Measurements from ENCODE around the gene RBM4.

Gene RBM4

DNA sequence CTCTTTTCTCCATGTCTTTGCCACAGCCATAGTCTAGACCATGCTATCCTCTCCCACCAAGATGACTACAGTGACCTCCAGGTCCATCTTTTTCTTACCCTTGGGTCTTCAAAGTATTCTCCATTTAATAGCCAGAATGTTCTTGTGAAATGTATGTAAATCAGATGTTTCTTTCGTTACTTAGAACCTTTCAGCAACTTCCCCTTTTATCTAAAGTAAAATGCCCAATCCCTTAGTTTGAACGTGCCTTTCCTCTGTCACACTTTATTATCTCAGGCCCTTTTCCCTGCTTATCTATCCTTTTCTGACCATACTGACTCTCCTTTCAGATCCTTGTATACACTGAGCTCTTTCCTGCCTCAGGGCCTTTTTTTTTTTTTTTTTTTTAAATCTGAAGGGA lies 21.3 kb downstream of the RBM4 start:
- DNase-seq: no peak

DNA sequence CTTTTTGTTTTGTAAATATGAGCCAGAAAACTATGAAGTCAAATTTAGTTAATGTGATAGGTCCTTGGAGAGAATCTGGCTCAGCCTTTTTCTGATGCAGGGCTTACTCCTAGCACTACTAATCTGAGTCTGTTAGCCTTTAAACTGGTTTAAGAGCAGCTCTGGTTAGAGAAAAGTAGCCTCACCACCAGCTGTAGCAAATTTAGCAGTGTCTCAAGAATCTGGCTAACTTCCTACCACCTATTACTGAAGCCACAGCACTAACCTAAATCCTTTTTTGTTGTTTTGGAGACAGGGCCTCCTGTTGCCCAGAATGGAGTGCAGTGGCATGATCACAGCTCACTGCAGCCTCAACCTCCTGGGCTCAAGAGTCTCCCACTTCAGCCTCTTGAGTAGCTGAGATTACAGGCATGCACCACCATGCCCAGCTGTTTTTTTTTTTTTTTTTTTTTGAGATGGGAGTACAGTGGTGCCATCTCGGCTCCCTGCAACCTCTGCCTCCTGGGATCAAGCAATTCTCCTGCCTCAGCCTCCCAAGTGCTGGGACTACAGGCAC lies 25.3 kb downstream of the RBM4 start:
- peak; percentile 36 for DNase-seq

DNA sequence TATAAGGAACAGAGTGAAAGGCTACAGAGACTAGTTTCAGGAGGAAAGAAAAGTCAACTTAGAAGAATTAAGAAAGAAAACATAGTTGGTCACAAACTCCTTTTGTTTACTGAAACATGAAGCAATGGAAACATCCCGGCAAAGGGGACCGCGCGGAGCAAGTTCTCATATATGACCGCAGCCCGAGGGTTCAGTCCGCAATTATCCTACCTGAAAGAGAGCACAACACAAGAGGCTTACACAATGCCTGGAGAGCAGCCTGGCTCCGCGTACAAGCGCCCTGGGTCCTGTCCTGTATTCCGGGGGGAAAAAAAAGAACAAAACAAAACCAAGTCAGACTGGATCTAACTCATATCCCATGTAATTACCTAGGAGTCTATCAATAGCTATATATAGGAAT lies 26.9 kb downstream of the RBM4 start:
- DNase-seq: no peak

DNA sequence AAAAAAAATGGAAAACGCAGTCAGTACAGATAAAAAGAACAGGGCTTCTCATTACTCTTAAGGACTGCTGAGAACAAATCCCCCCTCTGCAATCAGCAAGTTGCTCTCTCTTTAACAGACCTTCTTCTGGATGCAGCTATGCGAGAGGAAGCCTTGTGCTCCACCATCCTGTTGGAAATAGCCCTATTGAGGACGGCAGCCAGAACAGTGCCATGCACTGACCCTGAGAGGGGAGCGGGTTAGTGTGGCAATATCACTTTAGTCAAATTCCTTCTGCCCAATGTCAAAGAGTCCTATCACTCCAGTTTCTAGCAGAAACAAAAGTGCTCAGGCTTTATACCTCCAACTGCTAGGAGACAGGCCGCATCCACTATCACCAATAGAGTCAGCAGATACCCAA lies 32.3 kb downstream of the RBM4 start:
- no peak for DNase-seq

DNA sequence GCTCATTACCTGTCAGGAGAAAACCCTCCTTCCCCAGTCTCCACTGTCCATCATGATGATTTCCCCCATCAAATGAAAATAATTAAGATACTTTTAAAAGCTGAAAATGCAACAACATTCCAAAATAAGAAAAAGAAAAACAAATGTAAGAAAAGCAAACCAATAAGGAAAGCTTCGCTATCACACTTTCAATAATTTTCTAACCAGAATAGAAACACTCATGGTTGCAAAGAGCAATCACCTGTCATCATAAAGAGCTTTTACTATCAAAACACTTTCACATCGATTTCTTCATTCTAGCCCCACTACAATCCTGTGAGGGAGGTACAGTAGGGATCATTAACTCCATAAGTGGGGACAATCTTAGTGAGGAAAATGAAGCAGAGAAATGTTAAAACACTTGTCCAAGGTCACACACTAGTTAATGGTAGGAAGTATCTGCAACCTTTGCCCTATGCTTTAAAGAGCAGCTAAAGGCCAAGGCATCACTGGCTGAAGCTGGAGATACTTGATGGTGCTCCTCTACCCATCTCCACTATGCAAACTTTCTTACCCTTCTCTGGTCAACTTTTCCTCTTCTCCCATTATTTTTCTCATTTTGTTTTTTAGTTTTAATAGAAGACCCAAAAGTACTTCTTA lies 36.6 kb downstream of the RBM4 start:
- no peak for DNase-seq

DNA sequence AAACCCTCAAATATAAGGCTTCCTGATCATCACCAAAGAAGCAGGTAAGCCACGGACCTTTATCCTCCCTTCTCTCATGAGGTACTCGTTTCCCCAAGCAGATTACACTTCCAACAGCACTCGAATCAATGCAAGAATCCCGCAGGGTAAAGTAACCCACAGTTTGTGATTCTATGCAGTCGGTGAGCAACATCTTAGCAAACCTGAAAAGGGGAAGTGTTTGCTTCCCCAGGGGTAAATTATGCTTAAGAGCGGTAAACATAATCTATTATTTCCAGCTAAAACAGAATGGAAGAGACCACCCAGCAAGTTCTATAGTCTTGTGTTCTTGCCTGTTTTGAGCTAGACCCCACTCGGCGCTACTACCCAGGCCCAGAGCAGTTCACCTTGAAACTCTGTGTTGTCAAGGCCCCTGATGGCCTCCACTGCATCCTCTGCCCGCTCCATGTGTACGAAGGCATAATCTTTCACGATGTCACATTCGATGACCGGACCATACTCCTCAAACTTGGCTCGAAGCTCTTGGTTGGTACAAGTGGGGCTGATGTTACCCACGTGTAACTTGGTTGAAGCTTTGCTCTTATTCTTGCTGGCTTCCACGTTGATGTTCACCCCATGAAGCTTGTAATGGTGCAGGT lies 37.9 kb downstream of the RBM4 start:
- DNase-seq: no peak

DNA sequence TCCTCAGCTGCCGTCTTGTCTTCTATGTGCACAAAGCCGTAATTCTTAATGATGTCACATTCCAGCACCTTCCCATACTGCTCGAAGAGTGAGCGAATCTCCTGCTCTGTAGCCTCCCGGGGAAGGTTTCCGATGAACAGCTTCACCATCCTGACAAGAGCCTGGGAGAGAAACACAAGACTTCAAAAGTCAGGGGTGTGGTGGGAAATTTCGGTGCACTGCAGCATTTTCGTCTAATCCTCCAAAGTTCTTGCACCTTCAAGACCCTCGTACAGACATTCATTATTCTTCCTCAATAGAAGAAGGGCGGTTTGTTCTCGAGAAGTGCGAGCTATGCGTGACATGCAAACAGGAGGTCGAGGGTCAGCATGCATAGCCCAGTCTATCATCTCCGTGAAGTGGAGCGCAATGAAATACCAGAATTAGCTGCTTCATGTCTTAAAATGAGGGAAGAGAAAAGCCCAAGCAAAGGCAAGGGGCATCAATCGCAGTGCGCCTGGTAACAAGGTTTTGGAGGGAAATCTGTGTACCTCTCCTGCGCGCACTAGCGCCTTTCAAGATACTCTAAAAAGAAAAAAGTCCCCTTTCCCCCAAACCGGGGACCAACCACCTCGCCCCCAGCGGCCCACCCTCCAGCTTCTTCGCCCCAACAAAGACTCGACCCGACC lies 38.6 kb downstream of the RBM4 start:
- no peak for DNase-seq

DNA sequence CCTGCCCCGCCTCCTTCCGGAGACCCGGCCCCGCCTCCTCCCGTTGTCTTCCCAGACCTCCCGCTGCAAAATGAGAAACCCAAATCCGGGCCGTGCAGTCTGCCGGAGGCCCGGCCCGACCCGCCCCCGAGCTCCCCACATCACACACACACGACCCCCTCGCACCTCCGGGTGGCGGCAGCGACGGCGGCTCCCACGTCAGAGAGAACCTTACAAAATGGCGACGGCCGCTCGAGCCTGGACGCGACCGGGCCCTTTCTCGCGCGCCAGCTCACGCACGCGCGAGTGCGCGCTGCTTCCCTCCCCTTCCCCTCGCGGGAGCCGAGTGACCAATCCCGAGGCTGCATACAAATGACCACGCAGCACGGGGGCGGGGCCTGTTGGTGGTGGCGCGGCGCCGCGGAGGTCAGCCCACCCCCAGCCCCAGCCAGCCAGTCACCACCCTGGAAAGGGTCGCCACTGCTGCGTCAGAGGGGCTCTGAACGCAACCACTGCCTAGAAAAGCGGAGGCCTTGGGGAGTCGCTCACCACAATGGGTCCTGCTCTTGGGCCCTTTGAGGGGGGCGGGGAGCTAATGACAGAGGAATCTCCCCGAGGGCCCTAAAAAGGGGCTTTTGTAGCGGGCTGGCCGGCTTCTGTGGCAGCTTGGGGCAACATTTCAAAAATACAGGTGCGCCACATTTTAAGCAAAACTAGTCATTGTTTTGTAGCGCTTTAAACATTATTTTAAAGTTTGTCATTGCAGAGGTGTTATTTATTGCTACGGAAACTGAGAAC lies 39.3 kb downstream of the RBM4 start, which contains the start of gene RBM4B:
Gene RBM4B, minus strand, starts transcription at position 289 of the 777 bp plus-strand sequence. CDS start 808 bp downstream, outside the sequence.
- DNase-seq: peak; percentile 97

DNA sequence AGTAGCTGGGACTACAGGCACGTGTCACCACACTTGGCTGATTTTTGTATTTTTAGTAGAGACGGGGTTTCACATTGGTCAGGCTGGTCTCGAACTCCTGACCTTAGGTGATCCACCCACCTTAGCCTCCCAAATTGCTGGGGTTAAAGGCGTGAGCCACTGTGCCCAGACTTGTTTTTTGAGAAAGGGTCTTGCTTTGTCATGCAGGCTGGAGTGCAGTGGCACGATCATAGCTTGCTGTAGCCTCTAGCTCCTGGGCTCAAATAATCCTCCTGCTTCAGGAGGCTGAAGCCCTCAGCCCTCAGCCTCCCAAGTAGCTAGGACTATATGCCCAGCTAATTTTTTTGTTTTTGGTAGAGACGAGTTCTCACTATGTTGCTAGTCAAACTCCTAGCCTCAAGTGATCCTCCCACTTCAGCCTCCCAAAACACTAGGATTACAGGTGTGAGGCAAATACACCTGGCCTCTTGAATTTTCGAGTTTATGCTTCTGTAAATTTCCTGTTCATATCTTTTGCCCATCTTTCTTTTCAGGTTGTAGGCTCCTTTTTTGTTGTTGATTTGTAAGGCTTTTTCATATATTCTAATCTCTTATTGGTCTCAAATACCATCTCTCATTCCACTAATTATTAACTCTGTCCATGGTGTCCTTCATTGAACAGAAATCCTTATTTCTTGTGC lies 42.6 kb downstream of the RBM4 start:
- no peak for DNase-seq

DNA sequence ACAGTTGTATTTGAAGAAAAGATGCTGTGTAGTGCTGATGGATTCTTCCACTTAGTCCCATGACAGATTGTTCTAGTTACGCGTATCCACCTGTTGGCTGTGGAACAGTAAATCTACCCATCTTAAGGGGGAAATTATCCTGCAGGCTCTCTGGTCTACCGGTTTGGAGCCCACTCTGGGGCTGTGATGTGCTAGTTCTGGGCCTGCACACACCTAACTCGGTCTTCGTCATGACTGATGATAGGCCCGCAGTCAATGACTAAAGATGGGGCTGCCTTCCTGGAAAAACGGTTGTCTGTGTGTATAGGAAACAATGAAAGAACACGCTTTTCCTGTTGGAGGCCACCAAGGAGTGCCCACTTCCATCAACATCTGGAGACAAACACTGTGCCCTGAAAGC lies 45.4 kb downstream of the RBM4 start:
- no peak for DNase-seq

DNA sequence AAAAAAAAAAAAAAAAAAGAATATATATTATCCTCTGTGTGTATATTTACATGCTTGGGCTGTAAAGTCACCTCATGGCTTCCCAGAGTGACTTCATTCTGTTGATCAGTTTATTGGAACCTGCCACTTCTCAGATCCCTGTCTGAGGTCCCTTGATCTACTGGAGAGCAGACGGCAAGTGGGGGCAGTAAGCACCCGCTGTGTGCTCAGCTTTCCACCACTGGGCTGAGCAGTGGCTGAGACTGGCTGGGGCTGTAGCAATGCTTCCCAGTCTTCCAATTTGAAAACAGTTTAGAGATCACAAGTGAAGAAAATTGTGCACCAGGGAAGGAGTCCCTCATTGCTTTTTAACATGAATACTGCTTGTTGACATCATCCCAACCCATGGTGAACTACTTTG lies 46.1 kb downstream of the RBM4 start:
- no peak for DNase-seq

DNA sequence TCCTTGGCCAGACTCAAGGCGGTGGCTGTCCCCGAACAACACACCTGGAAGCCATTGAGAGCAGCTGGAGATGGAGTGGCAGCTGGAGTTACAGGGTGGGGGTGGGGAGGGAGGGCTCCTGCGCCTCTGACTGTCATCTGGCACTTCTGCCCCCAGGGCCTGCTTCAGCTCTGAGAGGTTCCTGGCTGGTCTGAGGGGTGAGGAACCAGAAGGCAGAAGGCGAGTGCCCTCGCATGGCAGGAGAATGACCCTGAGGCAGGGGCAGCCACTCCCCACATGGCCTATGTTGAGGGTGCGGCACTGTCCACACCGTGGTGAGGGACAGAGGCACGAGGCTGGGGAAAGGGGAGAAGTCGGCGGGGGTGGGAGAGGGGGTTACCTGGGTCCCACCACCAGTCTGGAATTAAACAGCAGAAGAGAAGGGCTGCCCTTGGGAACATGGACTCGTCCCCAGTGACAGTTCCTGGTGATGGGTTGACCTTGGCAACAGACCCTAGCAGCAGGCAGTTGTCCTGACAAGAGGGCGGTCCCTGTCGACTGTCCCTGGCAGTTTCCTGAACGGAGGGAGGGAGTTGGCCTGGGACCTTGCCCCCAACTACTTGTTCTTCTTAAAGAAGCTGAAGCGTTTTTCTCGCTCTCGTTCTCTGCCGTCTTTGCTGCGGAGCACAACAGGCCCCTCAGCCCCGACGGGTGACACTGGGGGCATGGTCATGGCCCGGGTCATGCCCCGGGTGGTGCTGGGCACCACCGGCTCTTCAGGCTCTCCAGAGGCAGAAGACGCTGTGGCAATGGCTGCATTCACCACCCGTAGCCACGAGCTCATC lies 47.0 kb downstream of the RBM4 start:
- no peak for DNase-seq

DNA sequence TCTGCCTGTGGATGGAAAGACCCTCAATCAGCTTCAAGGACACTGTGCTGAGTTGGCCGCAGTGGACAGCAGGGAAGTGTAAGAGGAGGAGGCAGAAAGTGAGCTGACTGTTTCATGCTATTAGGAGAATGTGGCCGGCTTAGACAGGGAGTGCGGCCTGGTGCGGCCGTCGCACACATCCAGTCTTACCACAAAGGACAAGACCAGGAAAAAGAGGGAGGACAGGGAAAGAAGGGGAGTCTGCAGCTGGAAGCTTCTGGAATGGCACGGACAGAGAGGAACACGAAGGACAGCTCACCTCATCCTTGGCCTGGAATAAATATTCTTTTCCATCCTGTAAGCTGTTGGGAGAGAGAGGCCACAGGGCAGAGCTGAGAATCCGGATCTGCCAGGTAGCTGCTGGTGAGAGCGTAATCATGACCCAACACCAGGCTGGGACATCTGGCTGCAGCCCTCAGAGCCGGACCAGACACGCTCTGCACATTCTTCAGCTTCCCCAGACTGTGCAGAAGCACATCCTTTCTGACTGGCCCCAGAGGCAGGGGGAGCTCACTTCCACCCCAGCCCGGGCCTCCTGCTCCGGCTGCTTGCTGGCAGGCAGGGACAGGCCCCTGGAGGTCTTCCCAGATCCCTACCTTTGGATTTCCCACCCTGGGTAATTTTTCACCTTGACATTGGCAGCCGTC lies 47.7 kb downstream of the RBM4 start:
- no peak for DNase-seq

DNA sequence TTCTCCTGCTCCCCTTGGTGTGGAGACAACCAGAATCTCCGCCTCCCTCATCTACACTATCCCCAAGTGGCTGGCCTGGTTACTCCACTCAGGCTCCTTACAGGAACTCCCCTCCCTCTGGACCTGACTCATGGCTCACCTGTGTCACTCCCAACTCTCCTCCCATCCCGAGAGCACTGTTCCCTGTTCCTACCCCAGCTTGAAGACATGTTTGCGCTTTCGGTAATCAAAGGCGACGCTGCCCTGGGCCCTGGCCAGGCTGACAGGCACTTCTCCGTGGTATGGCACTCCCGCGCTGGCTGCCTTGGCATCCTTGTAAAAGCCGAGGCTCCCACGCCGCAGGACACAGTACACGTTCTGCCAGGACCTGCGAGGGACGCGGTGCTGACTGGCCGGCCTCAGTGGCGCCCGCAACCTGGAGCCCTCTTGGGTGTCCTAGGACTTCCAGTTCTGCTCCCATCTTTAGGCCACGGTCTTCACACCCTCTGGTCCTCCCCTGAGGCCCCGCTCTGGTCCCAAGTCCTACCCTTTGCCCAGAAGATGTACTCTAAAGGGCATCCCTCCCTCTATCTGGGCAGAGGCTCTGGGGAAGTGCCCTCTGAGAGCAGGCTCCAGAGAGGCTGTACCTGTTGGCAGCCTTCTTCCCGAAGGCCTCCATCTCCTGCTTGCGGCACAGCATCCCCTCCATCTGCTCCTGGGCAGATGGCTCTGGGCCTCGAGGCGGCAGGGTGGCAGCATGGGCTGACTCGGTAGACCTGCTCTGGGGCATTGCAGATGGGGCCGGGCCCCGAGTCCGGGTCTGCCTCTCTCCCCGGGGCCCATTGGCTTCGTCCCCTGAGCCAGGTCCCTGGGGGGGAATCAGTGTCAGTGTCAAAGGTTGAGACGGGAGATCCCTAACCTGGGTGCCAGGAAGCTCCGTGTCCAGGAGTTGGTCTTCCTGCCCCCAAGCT lies 48.6 kb downstream of the RBM4 start:
- no peak for DNase-seq

DNA sequence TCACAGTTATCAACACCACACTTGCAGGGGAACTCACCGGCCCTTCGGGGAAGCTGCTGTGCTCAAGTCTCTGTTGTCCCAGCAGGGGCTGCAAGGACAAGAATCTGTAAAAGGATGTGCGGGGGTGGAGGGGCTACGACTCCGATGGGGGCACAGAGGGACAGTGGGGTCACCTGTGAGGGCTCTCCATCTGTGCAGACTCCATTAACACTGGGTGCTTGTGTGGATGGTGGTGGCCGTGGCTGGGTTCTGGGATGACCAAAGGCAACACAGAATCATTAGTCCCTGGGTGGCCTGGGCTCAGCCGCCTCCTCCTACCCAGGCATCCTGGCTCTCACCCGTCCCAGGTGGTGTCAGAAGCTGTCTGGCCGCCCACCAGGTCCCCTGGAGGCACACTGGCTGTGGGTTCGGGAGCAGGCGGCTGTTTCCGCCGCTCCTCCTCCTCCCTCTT lies 49.4 kb downstream of the RBM4 start:
- no peak for DNase-seq

DNA sequence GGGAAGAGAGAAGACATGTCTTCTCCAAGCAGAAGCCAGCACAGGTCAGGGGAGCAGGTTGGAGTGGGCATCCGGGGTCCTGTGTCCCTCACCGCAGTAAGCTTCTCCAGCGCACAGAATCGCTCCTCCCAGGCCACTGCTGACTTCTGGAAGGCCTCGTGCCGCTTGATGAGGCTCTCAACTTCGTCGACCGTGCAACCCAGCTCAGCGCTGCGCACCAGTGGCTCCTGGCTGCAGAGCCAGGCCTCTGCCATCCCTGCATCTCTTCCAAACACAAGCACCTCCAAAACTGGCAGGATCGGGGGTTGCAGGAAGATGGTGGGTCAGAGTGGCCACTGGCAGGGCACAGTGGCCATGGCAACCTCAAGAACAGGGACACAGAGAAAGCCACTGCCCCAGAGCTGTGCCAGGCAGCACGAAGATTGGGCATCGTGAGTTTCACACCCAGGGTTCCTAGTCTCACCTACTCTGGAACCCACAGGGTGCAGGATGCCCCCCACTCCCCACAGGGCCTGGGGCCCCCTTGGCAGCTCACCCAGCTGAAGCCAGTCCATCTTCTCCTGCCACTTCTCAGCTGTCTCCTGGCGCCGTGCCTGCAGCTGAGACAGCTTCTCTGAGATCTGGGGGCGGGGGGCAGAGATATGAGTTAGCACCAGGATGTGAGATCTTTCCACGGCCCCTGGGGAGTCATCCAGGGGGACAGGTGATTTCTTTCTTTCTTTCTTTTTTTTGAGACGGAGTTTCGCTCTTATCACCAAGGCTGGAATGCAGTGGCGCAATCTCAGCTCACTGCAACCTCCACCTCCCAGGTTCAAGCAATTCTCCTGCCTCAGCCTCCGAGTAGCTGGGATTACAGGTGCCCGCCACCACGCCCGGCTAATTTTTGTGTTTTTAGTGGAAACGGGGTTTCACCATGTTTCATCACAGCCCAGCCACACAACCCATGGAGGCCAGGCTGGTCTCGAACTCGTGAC lies 50.3 kb downstream of the RBM4 start:
- DNase-seq: no peak

DNA sequence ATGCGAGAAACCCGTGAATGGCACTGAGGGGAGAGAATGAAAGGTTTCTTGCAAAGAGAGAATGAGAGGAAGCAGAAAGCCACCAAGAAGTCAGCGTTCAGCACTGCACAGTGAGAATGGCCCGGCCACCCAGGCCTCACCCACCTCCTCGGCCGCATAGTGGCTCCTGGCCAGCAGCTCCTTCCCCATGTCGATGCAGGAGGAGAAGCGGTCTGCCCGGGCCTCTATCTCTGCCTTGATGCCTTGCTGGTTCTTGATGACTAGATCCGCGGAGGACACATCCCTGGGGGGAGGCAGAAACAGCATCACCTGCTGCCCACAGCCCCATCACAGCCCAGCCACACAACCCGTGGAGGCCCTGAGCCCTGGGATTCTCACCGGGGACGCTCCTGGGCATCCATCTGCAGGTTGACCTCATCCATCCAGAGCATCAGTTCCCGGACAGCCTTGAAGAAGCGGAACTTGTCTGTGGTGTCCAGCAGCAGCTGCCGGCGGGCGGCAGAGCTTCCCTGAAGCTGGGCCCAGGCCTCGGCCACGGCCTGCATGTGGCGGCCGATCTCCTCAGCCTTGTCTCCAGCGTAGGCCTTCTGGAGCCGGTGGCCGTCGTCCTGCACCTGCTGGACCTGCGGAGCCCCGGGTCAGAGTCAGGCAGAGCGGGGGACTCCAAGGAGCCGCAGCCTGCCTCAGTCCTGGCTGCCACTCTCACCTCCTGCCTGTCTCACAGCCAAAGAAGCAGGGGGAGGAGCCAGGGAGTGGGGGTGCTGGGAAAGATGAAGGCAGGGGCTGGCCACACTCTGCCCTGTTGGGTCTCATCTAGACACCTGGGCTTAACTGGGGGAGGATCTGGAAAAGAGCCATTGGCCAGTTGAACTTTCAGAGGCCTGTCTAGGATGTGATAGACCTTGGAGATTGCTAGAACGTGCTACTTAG lies 51.4 kb downstream of the RBM4 start:
- no peak for DNase-seq
